GM10266 (cell line): ENCODE data around the gene SLC6A5.

Experiments used
- DNase-seq: peaks from one replicate; pipeline ENCODE4 v3.0.0; 2012; ENCODE audit errors: extremely low spot score
- TF ChIP-seq, protein P1 (sequence below): IDR thresholded peaks from 2 replicates; pipeline ENCODE4 v1.5.1; 2012; ENCODE audit warnings: mild to moderate bottlenecking, low read depth; ENCODE audit not compliant: control insufficient read depth, insufficient read depth; ENCODE audit errors: missing control alignments

Gene SLC6A5

GRCh38 chr11:20597680-20598484, 1.5 kb upstream of the SLC6A5 start:
- DNase-seq, result no peak
- TF ChIP-seq, protein P1, sequence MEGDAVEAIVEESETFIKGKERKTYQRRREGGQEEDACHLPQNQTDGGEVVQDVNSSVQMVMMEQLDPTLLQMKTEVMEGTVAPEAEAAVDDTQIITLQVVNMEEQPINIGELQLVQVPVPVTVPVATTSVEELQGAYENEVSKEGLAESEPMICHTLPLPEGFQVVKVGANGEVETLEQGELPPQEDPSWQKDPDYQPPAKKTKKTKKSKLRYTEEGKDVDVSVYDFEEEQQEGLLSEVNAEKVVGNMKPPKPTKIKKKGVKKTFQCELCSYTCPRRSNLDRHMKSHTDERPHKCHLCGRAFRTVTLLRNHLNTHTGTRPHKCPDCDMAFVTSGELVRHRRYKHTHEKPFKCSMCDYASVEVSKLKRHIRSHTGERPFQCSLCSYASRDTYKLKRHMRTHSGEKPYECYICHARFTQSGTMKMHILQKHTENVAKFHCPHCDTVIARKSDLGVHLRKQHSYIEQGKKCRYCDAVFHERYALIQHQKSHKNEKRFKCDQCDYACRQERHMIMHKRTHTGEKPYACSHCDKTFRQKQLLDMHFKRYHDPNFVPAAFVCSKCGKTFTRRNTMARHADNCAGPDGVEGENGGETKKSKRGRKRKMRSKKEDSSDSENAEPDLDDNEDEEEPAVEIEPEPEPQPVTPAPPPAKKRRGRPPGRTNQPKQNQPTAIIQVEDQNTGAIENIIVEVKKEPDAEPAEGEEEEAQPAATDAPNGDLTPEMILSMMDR, result no peak

GRCh38 chr11:20598492-20598891, 916 bp upstream of the SLC6A5 start:
- DNase-seq, result no peak
- TF ChIP-seq, protein P1, result no peak

DNA sequence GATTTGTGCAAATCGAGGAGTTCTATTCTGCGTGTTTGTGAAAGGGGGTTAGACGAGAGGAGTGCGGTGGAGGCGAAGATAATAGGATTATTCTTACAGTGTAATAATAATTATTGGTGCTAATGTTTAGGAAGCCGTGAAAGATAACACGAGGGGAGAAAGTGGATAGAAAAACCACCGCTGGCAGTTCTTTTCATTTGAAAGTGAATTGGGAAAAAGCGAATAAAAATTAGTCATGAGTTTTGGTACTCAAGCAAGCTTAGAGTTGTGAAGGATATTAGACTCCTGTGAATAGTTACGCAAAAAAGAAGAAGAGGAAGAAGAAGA, 575 bp downstream of the SLC6A5 start:
- no peak for DNase-seq
- TF ChIP-seq, protein P1, result no peak

DNA sequence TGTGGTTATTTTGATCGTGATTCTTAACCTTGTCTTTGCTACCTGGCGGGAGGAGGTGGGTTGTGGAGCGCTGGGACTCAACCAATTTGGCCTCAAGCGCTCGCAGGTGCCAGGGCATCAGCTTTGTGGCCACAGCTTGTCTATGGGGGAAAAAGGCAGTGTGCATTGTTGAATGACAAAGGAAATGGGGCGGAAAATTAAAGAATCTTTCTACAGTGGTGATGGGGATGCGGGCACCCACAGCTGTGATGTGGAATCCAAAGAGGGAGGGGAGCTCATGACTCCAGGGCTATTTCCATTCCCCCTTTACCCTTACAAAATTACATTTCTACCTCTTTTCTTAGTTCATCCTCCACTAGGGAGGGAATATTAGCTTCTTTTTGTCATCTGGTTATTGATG, 1.1 kb downstream of the SLC6A5 start:
- no peak for DNase-seq
- TF ChIP-seq, protein P1, result no peak

DNA sequence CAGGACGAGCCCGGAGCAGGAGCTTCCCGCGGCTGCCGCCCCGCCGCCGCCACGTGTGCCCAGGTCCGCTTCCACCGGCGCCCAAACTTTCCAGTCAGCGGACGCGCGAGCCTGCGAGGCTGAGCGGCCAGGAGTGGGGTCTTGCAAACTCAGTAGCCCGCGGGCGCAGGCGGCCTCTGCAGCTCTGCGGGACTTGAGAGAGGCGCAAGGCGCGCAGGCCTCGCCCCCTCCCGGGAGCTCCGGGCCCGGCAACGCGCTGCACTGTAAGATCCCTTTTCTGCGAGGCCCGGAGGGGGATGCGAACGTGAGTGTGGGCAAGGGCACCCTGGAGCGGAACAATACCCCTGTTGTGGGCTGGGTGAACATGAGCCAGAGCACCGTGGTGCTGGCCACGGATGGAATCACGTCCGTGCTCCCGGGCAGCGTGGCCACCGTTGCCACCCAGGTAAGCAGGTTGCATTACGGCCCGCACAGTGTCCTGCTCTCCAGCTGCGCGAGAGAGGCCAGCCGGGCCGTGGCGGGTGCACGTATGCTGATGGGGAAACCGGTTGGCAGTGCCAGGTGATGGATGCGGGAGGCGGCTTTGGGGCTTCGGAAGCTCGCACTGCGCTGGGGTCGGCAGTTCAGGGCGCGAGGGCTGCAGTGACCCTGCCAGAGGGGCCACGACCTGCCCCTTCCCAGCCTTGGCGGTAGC, 2.0 kb downstream of the SLC6A5 start:
- DNase-seq, result no peak
- TF ChIP-seq, protein P1, result no peak

GRCh38 chr11:20604295-20604803, 4.9 kb downstream of the SLC6A5 start:
- no peak for DNase-seq

More at GRCh38 chr11:20604295-20604803, 4.9 kb downstream of the SLC6A5 start:
- TF ChIP-seq, protein P1, result no peak
